Right atrium auricular region (tissue), 2 donors: ENCODE data around the gene CDC6. TPM values are rescaled to one million over a fixed set of nuclear protein-coding genes. Genes with fewer than 3 reads are reported as not detected.
A peak's percentile ranks its signal among the peaks of the same experiment; 100 is the strongest.

Source experiments
- DNase-seq: peaks from one replicate; pipeline ENCODE4 v3.0.0-alpha.2; 2019; ENCODE audit warnings: low spot score
- H3K27ac ChIP-seq, 2 donors: fragments of 200-600 bp; sonication (generic); 1 replicate in 1 of 2; 2 replicates in 1 of 2; pipeline ENCODE4 v1.5.1; 2016 to 2019
- H3K27me3 ChIP-seq, 2 donors: fragments of 200-600 bp; sonication (generic); one replicate each; pipeline versions ENCODE4 v1.5.1 to v1.6.0; 2017 to 2019
- H3K36me3 ChIP-seq: fragments of 200-600 bp; sonication (generic); one replicate; pipeline ENCODE4 v1.5.1; 2016
- H3K4me1 ChIP-seq, 2 donors: fragments of 200-600 bp; sonication (generic); one replicate each; pipeline versions ENCODE4 v1.5.1 to v1.6.0; 2017 to 2019
- H3K4me3 ChIP-seq, 2 donors: fragments of 200-600 bp; sonication (generic); 1 replicate in 1 of 2; 2 replicates in 1 of 2; pipeline ENCODE4 v1.5.1; 2017 to 2019; ENCODE audit warnings: mild to moderate bottlenecking in 1 of 2, moderate library complexity in 1 of 2
- H3K9me3 ChIP-seq, 2 donors: fragments of 200-600 bp; sonication (generic); one replicate each; pipeline ENCODE4 v1.5.1; 2019
- total RNA-seq, 2 donors: library from RNA; depleted of rRNA; stranded (reverse); fragments of >200 nt; gene quantifications; one replicate each; pipeline ENCODE4 v1.1.0, GENCODE V29; 2016
- TF ChIP-seq, protein P1 (sequence below), 2 donors: fragments of 200-600 bp; sonication (generic); IDR thresholded peaks; one replicate each; pipeline ENCODE4 v1.5.1; 2019; ENCODE audit warnings: antibody characterized with exemption in 2 of 2

The CDC6 gene
- total RNA-seq, 2 donors from 2014 or later = 0.44 to 1.0 TPM

DNA sequence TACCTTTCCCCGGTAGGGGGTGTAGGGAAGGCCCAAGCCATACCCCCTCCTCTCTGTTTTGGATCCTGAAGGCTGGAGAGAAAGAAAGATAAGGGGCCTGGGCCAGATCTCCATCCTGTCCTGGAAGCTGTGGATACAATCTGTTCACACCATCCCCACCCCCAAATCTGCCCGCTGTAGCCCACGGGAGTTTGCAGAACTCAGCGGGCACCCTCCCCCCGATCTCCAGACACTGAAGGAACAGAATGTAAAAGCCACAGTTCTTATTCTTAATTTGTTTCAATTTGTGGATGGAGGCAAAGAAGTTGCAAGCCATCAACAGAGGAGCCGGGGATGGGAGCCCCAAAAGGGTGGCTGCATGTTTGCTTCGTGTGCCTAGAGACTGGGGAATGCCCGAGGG is 49.7 kb downstream of the CDC6 start:
- peaks cover 0 to 87% of the 10 kb centered on the region in 2 donors for H3K4me1 ChIP-seq
- no peaks in the 10 kb centered on the region for H3K36me3 ChIP-seq
- peak overlapping the region in 1 of 2 donors; percentile 14 for H3K27ac ChIP-seq
- no peak for DNase-seq
- H3K27me3 ChIP-seq = no peaks in the 10 kb centered on the region
- TF ChIP-seq, protein P1, sequence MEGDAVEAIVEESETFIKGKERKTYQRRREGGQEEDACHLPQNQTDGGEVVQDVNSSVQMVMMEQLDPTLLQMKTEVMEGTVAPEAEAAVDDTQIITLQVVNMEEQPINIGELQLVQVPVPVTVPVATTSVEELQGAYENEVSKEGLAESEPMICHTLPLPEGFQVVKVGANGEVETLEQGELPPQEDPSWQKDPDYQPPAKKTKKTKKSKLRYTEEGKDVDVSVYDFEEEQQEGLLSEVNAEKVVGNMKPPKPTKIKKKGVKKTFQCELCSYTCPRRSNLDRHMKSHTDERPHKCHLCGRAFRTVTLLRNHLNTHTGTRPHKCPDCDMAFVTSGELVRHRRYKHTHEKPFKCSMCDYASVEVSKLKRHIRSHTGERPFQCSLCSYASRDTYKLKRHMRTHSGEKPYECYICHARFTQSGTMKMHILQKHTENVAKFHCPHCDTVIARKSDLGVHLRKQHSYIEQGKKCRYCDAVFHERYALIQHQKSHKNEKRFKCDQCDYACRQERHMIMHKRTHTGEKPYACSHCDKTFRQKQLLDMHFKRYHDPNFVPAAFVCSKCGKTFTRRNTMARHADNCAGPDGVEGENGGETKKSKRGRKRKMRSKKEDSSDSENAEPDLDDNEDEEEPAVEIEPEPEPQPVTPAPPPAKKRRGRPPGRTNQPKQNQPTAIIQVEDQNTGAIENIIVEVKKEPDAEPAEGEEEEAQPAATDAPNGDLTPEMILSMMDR (IDR thresholded peaks at IDR 0.05) = no peak
- H3K4me3 ChIP-seq = no peak overlapping the region
- H3K9me3 ChIP-seq = no peaks in the 10 kb centered on the region

GRCh38 chr17:40338058-40338457 is 50.4 kb downstream of the CDC6 start:
- Histone ChIP-seq H3K27ac (no peak overlapping the region), H3K4me1 (peaks cover 0 to 86% of the 10 kb centered on the region in 2 donors), H3K9me3 (no peaks in the 10 kb centered on the region), H3K36me3 (no peaks in the 10 kb centered on the region), H3K4me3 (no peak overlapping the region), H3K27me3 (no peaks in the 10 kb centered on the region)
- TF ChIP-seq, protein P1 (IDR thresholded peaks at IDR 0.05) = no peak
- no peak for DNase-seq

DNA sequence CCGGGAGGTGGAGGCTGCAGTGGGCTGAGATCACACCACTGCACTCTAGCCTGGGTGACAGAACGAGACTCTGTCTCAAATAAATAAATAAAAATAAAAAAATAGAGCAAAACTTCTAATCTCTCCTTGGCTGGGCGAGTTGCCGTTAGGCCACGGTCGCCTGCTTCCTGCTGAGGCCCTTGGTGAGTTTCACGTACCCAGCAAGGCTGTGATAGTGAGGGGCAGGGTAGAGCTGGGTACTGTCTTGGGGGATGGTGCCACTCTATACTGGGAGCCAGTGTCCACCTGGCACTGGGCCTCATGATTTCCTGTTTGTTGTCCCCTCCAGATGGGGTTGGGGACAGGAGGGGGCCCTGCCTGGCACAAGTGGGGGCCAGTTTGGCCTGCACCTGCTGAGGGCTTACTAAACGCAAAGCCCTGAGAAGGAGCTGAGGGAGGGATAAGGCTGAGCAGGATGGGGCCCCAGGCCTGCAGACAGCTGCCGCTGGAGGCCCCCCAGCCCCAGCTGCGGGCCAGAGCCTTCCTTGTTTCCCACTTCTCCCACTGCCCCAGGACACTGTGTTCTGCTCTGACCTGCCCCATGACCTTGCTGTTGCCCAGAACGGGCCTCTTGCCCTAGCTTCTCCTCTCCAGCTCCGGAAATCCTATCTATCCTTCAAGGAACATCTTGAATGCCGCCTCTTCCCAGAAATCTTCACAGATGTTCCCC is 51.4 kb downstream of the CDC6 start:
- peak overlapping the region; percentile 25 to 95 for H3K27ac ChIP-seq

GRCh38 chr17:40340327-40340726 is 52.6 kb downstream of the CDC6 start:
- Histone ChIP-seq H3K27me3 (no peaks in the 10 kb centered on the region), H3K9me3 (no peaks in the 10 kb centered on the region), H3K27ac (peak overlapping the region; percentile 95 to 98), H3K36me3 (no peaks in the 10 kb centered on the region), H3K4me1 (peaks cover 0 to 86% of the 10 kb centered on the region in 2 donors), H3K4me3 (no peak overlapping the region)
- DNase-seq = no peak
- TF ChIP-seq, protein P1 (IDR thresholded peaks at IDR 0.05) = no peak

More for the DNA sequence above, 51.4 kb downstream of the CDC6 start:
- no peak overlapping the region for H3K4me3 ChIP-seq
- H3K9me3 ChIP-seq = no peaks in the 10 kb centered on the region
- H3K4me1 ChIP-seq = peaks cover 0 to 86% of the 10 kb centered on the region in 2 donors
- DNase-seq = no peak
- no peaks in the 10 kb centered on the region for H3K27me3 ChIP-seq
- TF ChIP-seq, protein P1 (IDR thresholded peaks at IDR 0.05) = no peak
- H3K36me3 ChIP-seq = no peaks in the 10 kb centered on the region

DNA sequence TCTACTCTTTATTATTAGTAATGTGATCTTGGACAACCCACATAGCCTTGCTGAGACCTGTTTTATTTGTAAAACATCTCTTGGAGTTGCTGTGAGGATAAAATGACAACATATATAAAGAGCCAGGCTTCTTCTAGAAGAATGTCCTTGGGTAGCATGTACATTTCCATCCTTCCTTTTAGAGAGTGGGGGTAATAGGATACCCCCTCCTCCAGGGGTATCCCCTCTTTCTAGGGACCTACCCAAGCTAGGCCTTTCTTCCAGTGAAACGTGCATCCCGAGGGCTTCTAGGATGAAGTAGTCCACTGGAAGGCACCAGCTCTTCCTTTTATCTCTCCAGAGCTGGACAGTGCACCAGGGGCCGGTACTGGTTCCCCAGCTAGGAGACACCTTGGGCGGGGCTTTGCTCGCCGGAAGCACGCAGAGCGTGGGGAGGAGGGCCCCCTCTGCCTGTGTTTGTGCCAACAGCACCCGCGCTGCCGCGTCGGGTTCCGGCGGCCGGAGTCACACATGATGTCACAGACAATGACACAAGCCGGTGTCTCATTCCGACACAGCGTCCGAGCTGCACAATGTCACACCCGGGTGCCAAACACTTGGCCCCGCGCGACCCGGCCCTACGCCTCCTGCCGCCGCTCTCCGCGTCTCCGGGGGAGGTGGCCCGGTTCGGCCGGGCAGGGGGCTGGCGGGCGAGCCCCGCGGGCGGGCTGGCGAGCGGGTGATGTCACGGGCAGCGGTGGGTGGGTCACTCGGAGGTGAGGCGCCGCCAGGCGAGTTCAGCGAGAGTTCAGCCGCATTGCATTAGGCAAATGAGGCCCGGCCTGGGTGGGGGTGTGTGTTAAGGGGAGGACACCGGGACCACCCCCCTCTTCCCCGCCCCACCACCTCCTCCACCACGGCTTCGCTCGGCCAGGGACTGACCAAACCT is 53.5 kb downstream of the CDC6 start:
- TF ChIP-seq, protein P1 (IDR thresholded peaks at IDR 0.05) = peak in 1 of 2 donors; percentile 20

More for the DNA sequence above, 53.5 kb downstream of the CDC6 start:
- Histone ChIP-seq H3K27ac (peak overlapping the region; percentile 95 to 98), H3K4me1 (peaks cover 0 to 86% of the 10 kb centered on the region in 2 donors), H3K4me3 (peak overlapping the region; percentile 83 to 85), H3K27me3 (no peaks in the 10 kb centered on the region), H3K9me3 (no peaks in the 10 kb centered on the region), H3K36me3 (no peaks in the 10 kb centered on the region)
- DNase-seq = peak; percentile 99
